Fibroblast of skin of back (primary cell): ENCODE results near the gene PARN.

ENCODE experiments used
- DNase-seq: peaks from one replicate; pipeline ENCODE4 v3.0.0-alpha.2; 2013

Gene PARN

DNA sequence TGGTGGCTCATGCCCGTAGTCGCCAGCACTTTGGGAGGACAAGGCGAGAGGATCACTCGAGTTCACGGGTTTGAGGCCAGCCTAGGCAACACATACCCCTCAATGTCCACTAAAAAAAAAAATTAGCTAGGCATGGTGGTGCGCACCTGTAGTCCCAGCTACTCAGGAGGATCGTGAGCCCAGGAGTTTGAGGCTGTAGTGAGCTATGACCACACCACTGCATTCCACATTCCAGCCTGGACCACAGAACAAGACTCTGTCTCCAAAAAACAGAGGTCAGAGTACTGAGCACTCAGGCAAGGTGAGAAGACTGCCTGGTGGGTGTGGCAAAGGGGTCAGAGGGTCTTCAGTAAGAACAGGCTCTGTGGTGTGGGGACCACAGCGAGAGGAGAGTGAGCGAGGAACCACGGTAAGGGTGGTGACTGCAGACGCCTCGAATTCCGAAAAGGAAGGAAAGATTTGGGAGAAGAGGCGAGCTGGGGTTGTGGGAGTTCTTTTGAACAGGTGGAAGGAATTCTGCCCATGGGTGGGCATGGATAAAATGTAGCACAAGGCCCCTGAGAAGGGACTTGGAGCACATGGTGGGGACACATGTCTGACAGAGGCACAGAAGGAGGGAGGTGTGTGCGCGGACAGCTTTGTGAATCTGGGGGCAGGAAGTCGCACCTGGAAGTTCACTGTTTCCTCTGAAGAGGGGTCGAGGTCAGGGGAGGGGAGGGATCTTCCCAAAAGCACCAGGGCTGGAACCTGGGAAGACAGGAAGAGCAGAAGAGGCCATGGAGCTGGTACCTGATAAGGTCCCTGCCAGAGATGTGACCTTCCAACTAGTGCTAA is 134.6 kb downstream of the PARN start:
- no peak for DNase-seq

DNA sequence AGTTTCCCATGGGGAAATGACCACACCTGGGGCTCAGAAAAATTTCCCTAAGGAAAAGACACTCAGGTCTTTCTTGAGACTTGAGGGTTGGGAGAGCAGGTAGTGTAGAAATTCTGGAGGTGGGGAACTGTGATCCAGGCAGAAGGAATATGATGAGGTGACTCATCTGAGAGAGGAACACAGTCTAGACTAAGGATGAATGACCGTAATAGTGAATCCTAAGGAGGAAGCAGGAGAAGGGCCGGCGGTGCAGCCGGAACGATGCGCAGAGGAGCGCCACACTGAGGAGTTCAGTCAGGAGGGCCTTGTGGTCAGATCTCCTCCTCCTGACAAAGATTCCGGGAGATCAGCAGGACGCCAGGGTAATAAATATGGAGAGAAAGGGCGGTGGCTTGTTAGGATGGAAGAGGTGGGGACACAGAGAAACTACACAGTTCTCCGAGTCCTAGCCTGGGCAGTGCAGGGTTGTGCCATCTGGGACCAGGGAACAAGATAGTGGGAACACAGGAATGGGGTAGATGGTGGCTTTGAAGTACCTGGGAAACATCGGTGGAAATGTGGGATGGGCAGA is 135.6 kb downstream of the PARN start:
- no peak for DNase-seq

DNA sequence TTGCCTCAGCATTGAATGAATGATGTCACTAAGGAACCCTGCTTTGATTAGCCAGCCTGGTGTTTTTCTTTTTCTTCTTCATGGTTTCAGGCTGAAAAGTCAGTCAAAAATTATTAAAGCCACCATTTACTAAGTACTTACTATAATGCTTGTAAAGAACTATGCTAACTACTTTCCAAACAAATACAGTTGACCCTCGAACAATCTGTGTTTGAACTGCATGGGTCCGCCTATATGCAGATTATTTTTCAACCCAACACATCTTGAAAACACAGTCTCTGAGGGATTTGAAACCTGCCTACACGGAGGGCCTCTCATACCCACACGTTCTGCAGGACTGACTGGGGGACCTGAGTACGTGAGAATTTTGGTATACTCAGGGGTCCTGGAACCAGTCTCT is 136.3 kb downstream of the PARN start:
- no peak for DNase-seq

DNA sequence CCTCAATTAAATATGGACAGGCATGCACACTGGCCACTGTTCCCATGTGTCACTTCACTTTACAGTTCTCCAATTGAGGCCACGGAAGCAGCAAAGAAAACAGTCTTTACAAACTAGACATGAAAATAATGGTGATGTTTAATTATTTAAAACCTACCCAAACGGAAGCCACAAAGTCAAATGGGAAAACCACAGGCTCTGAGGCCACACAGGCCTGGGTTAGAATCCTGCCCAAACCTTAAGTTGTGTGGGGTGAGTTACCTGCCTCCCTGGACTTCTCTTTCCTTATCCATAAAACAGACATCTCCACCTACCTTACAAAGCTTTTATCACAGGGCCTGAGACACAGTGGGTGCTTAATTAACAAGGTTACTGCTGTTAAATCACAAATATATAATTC is 137.4 kb downstream of the PARN start:
- no peak for DNase-seq

DNA sequence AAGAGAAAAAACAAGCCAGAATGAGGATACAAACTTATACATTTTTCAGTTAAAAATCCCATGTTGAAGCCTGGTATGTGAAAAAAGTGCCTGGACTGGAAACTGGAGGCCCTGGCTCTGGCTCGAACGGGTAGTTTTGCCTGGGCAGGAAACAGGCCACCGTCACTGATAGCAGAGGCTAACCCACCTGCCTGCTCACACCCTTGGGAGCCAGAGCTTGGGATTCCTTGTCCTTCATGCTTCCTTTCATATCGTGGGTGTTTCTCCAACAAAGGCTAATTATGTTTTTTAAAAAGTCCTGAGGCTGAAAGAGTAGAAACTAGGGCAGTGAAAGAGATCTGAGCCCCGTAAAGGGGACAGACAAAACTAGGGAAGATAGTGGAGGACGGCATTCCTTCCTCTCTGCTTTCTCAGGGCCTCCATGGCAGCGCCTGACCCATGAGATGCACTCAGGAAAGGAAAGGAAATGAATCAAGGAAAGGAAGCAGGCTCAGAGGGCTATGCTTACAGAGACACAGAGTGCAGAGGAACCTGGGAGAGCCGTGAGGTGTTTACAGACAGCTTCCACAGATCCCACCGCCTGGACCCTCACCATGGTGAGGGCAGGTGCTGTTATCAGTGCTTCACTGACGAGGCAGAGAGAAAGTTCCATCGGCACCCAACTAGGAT is 138.1 kb downstream of the PARN start:
- no peak for DNase-seq

DNA sequence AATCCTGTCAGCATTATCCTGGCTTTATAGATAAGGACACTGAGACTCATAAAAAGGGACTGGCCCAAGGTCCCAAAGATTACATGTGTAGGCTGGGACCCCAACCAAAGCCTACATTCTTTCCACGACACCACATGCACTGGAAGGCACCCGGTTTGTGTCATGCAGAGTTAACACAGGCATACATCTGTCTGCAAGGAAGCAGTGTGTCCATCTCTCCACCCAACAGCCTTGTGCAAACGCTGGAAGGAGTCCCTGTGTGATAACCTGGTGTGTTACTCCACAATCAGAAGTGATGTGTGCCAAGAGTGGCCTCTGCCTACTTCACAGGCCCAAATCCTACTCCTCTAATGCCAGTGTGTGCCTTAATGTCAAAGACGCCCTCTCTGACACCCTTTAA is 139.8 kb downstream of the PARN start:
- no peak for DNase-seq

DNA sequence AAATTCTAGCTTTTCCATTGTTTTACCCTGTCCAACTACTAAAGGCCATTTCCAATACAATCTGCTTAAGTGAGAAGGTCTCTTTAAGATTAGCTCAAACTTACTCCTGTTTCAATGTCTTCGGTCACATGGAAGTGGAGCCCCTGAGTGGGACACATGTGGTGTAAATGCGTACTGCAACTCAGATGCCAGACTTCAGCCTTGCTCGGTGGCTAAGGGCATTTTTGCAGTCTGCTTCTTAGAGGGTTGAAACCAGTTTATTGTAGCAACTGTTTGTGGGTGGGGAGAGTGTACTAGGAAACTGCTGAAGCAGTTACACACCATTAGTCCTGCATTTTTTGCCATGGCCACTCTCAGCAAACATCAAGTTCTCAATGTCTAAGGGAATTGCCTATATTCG is 140.6 kb downstream of the PARN start:
- peak; percentile 50 for DNase-seq

GRCh38 chr16:14487579-14487978 is 142.5 kb downstream of the PARN start:
- DNase-seq: no peak

- DNase-seq: peak; percentile 95
Observed at GRCh38 chr16:14486520-14487303, 143.3 kb downstream of the PARN start.

DNA sequence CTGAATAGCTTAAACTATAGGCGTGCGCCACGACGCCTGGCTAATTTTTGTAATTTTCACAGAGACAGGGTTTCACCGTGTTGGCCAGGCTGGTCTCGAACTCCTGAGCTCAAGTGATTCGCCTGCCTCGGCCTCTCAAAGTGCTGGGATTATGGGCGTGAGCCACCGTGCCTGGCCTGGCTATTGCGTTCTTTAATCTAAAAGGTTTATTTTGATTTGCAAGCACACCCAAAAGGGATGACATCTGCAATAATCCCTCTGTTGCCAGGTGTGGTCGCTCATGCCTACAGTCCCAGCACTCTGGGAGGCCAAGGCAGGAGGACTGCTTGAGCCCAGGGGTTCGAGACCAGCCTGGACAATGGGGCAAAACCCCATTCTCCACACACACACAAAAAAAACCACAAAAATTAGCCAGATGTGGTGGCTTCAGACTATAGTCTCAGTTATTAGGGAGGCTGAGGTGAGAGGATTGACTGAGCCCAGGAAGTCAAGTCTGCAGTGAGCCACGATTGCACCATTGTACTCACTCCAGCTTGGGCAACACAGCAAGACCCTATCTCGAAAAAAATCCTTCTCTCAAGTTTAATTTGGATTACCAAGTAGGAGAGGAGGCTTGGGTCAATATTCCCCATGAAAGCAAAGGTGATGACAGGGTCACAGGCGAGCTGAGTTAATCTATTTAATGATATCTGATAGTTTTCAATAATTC is 144.1 kb downstream of the PARN start:
- no peak for DNase-seq

DNA sequence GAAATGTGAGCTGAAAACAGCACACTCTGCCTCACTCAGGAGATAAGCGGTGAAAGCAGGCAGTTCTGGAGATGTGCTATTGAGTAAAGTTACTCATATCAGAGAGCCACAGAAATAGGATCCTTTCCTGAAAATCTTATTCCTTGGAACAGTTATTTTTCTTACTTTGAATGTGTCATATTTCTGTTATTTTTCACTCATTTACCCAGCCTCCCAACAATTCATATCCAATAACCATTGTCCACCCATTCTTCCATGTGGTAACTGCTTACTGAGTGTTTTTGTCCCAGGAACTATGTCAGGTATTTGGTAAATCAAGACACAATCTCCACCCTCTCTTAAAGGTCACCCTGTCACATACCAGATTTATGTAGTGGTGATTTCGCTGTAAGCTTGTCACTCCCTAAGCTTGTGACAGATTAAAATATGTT is 144.9 kb downstream of the PARN start:
- DNase-seq: peak; percentile 76

DNA sequence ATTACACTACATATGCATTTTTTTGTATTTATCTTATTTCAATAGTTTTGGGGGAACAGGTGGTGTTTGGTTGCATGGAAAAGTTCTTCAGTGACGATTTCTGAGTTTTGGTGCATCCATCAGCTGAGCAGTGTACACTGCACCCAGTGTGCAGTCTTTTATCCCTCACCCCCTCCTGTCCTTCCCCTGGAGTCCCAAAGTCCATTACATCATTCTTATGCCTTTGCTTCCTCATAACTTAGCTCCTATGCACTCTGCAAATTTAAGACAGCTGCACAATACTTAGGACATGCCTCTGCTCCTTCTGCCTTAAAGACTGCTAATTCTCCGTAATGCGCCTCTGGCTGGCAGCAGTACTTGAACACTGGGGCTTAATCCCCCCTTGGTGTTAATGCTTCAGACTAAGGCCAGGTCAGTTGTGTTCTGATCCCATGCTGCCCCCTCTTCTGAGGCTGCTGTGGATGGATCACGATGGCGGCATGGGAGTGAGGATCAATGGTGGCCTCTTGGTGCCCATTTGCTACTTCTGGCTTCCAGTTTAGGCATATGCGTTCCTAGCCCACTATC is 146.2 kb downstream of the PARN start:
- DNase-seq: no peak

DNA sequence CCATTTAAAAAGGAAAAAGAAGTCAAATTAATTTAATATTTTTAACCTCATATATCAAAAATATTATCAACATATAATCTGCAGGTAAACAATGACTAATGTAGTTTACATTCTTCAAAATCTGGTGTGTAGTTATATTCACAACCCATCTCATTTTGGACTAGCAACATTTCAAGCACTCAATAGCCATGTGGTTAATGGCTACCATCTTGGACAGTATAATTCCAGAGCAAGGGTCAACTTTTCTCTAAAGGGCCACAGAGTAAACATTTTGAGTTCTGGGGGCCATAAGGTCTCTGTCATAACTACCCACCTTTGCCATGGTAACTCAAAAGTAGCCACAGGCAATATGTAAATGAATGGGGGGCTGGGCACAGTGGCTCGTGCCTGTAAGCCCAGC is 153.9 kb downstream of the PARN start:
- DNase-seq: no peak

DNA sequence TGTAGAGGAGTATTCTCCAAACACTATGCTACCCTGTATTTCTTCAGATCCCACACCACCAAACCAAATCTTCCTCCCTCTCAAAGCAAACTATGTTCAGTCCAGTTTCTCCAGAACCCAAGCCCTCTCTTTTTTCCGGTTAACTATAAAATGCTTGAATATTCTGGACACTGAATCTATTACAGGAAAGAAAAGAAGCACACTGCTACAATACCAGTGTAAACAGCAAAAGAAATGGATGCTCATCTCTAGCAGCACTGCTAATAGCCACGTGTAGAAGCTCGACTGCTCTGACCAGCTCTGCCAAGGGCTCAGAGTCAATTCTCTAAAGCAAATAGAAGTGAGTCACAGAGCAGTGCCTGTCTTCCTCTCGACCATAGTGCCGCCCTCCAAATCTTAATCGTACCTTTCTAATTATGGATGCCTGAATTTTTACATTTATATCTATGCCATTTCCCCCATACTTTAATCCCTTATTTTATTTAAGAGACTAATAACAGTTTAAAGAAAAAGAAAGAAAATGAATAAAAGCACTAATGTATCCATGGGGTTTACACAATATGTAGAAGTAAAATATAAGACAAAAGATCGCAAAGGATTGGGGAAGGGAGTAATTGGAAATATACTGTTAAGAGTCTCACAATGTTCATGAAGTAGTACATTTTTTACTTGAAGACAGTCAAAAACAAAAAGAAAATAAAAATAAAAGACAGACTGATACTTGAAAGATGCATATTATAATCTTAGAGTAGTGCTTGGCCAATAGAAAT is 154.5 kb downstream of the PARN start:
- no peak for DNase-seq

DNA sequence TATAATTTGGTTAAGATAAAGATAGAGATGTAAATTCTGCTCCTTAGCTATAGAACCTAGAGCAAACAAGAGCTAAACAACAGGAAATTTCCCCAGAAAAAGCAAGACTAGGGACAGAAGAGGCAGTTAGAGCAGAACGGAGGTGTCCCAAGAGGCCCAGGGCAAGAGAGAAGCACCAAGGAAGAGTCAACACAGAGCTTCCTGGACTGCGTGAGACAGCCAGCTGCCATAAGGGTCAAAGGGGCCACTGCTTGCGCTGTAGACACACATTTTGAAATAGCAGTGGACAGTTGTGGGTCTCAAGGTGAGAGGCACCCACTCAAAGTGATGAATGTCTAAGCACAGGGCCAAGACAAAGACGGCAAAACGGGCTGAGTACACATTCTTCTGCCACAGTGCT is 156.6 kb downstream of the PARN start:
- DNase-seq: no peak

DNA sequence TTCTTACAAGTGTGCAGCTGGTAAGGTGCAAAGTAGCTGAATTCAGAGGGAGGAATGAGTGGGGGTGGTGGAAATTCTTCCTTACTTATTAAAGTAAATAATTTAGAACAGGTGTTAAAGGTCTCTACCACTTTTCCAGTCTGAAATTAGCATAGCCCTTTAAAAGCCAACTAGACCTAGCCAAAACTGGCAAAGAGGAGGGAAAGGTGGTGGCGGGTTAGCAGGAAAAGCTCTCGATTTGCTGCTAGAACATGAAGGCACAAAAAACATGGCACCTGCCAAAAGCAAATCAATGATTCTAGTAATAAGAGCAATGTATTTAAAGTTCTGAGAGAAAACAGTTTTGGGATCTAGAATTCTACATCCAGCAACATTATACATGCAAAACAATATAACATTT is 157.7 kb downstream of the PARN start:
- no peak for DNase-seq

- no peak for DNase-seq
Observed at GRCh38 chr16:14470788-14471187, 159.3 kb downstream of the PARN start.

DNA sequence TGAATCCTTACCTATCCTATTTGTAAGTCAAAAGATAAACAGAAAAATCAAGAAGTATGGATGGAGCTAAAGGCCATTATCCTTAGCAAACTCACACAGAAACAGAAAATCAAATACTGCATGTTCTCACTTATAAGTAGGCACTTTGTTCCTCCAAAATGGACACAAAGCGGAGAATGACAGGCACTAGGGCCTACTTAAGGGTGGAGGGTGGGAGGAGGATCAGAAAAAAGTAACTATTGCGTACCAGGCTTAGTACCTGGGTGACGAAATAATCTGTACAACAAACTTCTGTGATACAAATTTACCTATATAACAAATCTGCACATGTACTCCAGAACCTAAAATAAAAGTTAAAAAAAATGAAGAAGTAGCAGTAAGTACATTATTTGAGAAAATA is 164.3 kb downstream of the PARN start:
- no peak for DNase-seq

DNA sequence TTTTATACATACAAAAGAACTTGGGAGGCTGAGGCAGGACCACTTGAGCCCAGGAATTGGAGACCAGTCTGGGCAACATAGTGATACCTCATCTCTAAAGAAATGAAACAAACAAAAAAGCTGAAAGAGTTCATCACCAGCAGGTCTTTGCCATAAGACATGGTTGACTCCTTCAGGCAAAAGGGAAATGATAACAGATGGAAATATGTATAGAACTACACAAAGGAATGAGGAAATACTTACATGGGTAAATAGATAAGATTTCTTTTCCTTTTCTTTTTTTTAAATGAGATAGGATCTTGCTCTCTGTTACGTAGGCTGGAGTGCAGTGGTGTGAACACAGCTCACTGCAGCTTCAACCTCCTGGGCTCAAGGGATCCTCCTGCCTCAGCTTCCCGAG is 165.3 kb downstream of the PARN start:
- no peak for DNase-seq

DNA sequence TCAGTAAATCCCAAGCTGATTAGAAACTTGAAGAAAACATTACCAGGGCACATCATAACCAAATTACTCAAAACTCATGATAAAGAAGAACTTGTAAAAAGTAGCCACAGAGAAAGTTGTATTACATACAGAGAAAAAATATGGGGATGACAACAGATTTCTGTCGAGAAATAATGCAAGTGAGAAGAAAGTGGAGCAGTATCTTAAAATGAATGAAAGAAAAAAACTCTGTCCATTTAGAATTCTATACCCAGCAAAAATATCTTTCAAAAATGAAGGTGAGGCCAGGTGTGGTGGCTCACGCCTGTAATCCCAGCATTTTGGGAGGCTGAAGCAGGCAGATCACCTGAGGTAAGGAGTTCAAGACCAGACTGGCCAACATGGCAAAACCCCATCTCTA is 165.9 kb downstream of the PARN start:
- DNase-seq: no peak

- DNase-seq: peak; percentile 55
Observed at GRCh38 chr16:14462811-14463210, 167.2 kb downstream of the PARN start.
